GM21526 (cell line): Measurements from ENCODE around the gene TIA1.

Experiments
- ATAC-seq: cut with Tn5 transposase; IDR thresholded peaks from one replicate; pipeline ENCODE4 v1.9.1; 2021; ENCODE audit warnings: moderate library complexity; ENCODE audit not compliant: unreplicated experiment, low FRiP score

TIA1 gene

GRCh38 chr2:70161069-70161534 lies 87.3 kb downstream of the TIA1 start:
- no peak for ATAC-seq

- ATAC-seq = no peak
These were observed 87.9 kb downstream of the TIA1 start for GRCh38 chr2:70160545-70160944.
